Muscle of arm (tissue), 14 donors: ENCODE measurements around the gene TRAF6. TPM values are rescaled to one million over a fixed set of nuclear protein-coding genes. Genes with fewer than 3 reads are reported as not detected.
"Not testable (repeated sequence)": the region's sequence is repeated elsewhere in the genome, so short reads cannot be mapped to it uniquely, and the experiment has no call there.

Source experiments
- DNase-seq: peaks from one replicate; pipeline ENCODE4 v3.0.0-alpha.2; 2013
- long read RNA-seq, 11 donors: transcript quantifications; one replicate each; lab custom pipeline, GENCODE V29; 2026
- polyA plus RNA-seq, 12 donors: library from polyadenylated mRNA; unstranded; fragments of 120-200 nt; gene quantifications; one replicate each; pipeline ENCODE4 v1.2.1, GENCODE V29; 2013; ENCODE audit not compliant: insufficient read length in 12 of 12

TRAF6 gene, protein sequence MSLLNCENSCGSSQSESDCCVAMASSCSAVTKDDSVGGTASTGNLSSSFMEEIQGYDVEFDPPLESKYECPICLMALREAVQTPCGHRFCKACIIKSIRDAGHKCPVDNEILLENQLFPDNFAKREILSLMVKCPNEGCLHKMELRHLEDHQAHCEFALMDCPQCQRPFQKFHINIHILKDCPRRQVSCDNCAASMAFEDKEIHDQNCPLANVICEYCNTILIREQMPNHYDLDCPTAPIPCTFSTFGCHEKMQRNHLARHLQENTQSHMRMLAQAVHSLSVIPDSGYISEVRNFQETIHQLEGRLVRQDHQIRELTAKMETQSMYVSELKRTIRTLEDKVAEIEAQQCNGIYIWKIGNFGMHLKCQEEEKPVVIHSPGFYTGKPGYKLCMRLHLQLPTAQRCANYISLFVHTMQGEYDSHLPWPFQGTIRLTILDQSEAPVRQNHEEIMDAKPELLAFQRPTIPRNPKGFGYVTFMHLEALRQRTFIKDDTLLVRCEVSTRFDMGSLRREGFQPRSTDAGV
- 10 to 100 TPM in 11 of 12 donors, not detected in 1; 15.7 to 22.3 (median 20.4) TPM for polyA plus RNA-seq
- long read RNA-seq, donor 1, full-length matches to known transcripts = 3 of 3 reads
- long read RNA-seq, donor 1, partial matches to known transcripts = 0 of 3 reads
- long read RNA-seq, donor 1, other reads (novel, unspliced or antisense) = 0 of 3 reads
- long read RNA-seq, donor 2, full-length matches to known transcripts = 9 of 9 reads
- long read RNA-seq, donor 2, partial matches to known transcripts = 0 of 9 reads
- long read RNA-seq, donor 2, other reads (novel, unspliced or antisense) = 0 of 9 reads
- long read RNA-seq, donor 3, full-length matches to known transcripts = 6 of 6 reads
- long read RNA-seq, donor 3, partial matches to known transcripts = 0 of 6 reads
- long read RNA-seq, donor 3, other reads (novel, unspliced or antisense) = 0 of 6 reads
- long read RNA-seq, donor 4, full-length matches to known transcripts = 3 of 3 reads
- long read RNA-seq, donor 4, partial matches to known transcripts = 0 of 3 reads
- long read RNA-seq, donor 4, other reads (novel, unspliced or antisense) = 0 of 3 reads
- long read RNA-seq, donor 5 = 0 reads
- long read RNA-seq, donor 6, full-length matches to known transcripts = 2 of 2 reads
- long read RNA-seq, donor 6, partial matches to known transcripts = 0 of 2 reads
- long read RNA-seq, donor 6, other reads (novel, unspliced or antisense) = 0 of 2 reads
- long read RNA-seq, donor 7, full-length matches to known transcripts = 2 of 2 reads
- long read RNA-seq, donor 7, partial matches to known transcripts = 0 of 2 reads
- long read RNA-seq, donor 7, other reads (novel, unspliced or antisense) = 0 of 2 reads
- long read RNA-seq, donor 8, full-length matches to known transcripts = 9 of 9 reads
- long read RNA-seq, donor 8, partial matches to known transcripts = 0 of 9 reads
- long read RNA-seq, donor 8, other reads (novel, unspliced or antisense) = 0 of 9 reads
- long read RNA-seq, donor 9, full-length matches to known transcripts = 1 of 1 reads
- long read RNA-seq, donor 9, partial matches to known transcripts = 0 of 1 reads
- long read RNA-seq, donor 9, other reads (novel, unspliced or antisense) = 0 of 1 reads
- long read RNA-seq, donor 10, full-length matches to known transcripts = 3 of 3 reads
- long read RNA-seq, donor 10, partial matches to known transcripts = 0 of 3 reads
- long read RNA-seq, donor 10, other reads (novel, unspliced or antisense) = 0 of 3 reads
- long read RNA-seq, donor 11, full-length matches to known transcripts = 7 of 12 reads
- long read RNA-seq, donor 11, partial matches to known transcripts = 5 of 12 reads
- long read RNA-seq, donor 11, other reads (novel, unspliced or antisense) = 0 of 12 reads

DNA sequence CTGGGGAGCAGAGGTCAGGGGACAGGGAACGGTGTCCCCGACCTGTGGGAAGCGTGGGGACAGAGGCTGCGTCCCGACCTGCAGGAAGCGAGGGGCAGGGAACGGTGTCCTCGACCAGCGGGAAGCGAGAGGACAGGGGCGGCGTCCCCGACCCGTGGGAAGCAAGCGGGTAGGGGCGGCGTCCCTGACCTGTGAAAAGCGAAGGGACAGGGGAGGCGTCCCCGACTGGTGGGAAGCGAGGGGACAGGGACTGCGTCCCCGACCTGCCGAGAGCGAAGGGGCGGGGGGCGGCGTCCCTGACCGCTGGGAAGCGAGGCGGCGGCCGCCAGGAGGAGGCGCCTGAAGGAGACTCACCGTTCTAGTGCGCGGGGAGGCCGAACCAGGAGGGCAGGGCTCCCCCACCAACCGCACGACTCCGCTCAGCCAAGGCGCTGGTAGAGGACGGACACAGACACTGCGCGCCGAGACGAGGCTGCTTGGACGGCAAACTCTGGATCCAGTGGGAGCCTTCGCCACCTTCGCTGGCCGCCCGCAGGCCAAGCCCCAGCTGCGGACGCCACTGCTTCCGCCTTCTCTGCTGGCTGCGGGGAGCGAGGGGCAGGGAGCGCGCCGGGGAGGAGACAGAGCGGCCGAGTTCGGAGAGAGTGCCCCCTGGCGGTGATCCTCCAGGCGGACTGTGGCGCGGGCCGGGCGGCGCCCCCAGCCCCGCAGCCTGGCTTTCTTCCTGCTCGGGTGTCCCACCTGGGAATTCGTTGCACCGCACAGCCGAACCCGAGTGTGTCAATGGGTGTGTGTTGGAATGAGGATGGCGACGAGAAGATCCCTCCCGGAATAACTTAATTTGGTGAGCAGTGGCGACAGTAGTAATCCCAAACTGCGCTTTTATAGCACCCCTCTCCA, at the start of gene TRAF6:
Gene TRAF6 (minus strand): TSS at position 579 of the 900 bp plus-strand sequence. CDS start 8,757 bp downstream, outside the sequence.
- DNase-seq = peak; percentile 92

DNA sequence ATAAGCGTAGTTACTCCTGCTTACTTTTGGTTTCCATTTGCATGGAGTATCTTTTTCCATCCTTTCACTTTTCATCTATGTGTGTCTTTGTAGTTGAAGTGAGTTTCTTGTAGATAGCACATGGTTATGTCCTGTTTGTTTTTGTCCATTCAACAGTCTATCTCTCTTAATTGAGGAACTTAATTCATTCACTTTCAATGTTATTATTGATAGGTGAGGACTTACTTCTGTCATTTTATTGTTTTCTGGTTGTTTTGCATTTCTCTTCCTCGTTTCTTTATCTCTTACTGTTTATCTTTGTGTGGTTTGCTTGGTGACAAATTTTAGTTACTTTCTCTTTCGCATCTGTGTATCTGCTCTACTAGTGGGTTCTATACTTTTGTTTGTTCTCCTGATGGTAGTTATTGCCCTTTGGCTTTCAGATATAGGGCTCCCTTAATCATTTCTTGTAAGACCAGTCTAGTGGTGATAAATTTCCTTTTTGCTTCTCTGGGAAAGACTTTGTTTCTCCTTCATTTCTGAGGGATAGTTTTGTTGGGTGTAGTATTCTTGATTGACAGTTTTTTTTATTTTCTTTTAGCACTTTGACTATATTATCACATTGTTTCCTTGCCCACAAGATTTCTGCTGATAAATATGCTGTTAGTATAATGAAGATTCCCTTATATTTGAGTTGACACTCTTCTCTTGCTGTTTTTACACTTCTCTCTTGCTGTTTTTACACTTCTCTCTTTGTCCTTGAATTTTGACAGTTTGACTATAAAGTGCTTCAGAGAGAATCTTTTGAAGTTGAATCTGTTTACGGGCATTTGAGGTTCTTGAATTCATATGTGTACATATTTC, 48.7 kb upstream of the TRAF6 start:
- no peak for DNase-seq

GRCh38 chr11:36557991-36558390, 47.9 kb upstream of the TRAF6 start:
- DNase-seq = no peak

- not testable (repeated sequence) for DNase-seq
These were observed 47.3 kb upstream of the TRAF6 start for GRCh38 chr11:36557390-36557789.

- no peak for DNase-seq
These were observed 40.5 kb upstream of the TRAF6 start for GRCh38 chr11:36550385-36551115.

DNA sequence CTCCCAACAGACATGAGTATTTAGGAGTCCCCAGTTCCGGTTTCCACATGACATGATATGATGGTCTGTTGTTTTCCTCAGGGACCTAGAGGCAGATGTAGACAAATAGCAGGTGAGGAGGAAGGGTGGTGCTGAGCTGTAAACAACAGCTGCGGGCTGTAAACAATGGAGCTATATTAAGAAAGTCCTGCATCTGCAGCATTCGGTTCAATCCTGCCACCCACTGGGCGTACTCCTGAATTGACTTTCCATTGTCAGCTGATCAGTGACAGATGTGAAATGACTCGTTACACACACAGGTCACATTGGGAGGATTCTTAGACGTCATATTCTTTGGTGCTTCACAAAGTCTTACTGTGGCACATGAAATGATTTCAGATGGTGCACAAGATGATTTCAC, 30.9 kb upstream of the TRAF6 start:
- DNase-seq = peak; percentile 15

- DNase-seq = no peak
These were observed 24.3 kb upstream of the TRAF6 start for GRCh38 chr11:36534276-36534840.

- no peak for DNase-seq
These were observed 23.0 kb upstream of the TRAF6 start for GRCh38 chr11:36532941-36533601.

DNA sequence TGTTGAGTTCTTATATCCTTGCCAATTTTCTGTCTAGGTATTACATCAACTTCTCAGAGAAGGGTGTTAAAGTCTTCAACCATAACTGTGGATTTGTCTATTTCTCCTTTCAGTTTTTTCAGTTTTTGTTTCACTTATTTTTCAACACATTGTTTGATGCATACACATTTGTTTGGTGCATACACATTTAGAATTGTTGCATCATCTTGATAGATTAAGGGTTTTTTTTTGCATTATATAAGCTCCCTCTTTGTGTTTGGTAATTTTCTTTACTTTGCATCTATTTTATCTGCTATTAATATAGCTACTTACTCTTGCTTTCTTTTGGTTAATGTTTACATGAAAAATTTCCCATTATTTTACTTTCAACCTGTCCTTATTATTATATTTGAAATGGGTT, 20.8 kb upstream of the TRAF6 start:
- DNase-seq = no peak

- no peak for DNase-seq
These were observed 3.9 kb upstream of the TRAF6 start for GRCh38 chr11:36513965-36514364.

DNA sequence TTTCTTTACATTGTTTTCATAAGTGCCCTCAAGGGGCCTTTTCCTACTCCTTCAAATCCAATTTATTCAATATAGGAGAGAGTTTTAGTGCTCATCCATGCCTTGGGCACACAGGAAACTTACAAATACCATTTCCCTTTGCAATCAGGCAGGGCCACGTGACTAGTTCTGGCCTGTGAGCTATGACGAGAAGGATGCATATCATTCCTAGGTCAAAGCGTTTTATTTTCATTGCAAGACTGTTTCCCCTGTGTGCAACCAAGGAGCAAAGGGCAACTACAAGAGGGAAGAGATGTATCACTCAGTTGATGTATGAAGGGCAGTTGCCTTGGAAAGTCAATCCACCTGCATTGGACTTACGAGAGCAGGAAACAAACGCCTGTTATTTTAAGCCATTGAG, 1.9 kb upstream of the TRAF6 start:
- no peak for DNase-seq

DNA sequence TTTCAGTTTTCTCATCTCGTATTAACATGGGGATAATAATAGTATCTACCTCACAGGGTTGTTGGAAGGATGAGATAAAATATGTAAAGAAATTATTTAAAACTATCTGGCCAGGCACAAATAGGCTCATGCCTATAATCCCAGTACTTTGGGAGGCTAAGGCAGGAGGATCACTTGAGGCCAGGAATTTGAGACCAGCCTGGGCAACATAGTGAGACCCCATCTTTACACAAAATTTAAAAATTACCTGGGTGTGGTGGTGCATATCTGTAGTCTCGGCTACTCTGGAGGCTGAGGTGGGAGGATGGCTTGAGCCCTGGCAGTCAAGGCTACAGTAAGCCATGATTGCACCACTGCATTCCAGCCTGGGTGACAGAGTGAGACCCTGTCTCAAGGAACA, 990 bp upstream of the TRAF6 start:
- DNase-seq = not testable (repeated sequence)

GRCh38 chr11:36510594-36510942, 496 bp upstream of the TRAF6 start:
- DNase-seq = no peak

GRCh38 chr11:36509201-36509639, 852 bp downstream of the TRAF6 start:
- DNase-seq = peak; percentile 32

DNA sequence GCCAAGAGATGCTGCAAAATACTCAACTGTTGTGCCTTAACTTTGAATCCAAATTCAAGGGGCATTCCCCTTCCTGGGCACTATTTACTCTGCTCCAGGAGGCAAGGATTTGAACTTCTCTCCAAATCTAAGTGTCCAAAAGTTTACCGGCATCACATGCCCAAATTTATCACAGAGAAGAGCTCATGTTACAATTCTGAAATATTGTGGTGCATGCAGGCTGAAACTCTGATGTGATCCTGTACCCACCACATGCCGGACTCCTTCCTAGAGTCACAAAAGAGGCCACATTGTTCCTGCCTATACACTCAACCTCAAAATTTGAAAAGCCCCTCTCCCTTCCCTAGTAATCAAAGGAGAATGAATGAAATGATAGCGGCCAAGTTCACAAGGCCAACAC, 1.3 kb downstream of the TRAF6 start:
- DNase-seq = no peak

DNA sequence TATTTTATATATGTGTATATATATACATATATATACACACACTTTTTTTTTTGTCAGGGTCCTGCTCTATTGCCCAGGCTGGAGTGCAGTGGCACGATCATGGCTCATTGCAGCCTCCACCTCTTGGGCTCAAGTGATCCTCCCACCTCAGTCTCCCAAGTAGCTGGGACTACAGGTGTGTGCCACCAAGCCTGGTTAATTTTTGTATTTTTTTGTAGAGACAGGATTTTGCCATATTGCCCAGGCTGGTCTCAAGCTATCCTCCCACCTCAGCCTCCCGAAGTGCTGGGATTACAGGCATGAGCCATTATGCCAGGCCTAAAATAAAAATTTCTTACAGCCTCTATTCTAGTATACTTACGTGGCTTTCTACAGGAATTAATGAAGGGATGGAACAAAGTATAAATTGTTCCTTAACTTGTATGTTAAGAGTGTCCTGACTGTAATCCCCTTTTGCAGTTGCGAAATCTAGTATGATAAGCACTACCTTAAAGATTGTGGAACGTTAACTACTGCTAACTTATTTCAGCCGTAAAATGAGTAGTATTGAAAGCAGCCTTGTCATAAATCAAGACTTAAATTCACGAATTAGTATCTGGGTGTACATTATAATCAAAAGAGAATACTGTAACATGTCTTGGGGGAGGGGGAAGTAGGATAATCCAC, 2.1 kb downstream of the TRAF6 start:
- DNase-seq = no peak
